ENCODE measurements around the gene LCN12.
"Not testable (repeated sequence)": the region's sequence is repeated elsewhere in the genome, so short reads cannot be mapped to it uniquely, and the experiment has no call there.

LCN12 gene

GRCh38 chr9:136991993-136992818, 40.1 kb downstream of the LCN12 start, which contains the start of gene PAXX:
Gene PAXX (plus strand): TSS chr9:136992422. CDS start chr9:136992444, 22 bp downstream.
- peak; percentile 92 for DNase-seq (ENCODE audit: low read depth)

- no peak for DNase-seq (ENCODE audit: low read depth)
These were observed 40.8 kb downstream of the LCN12 start for GRCh38 chr9:136992819-136993369.

GRCh38 chr9:136994180-136994887, 42.3 kb downstream of the LCN12 start:
- no peak for DNase-seq (ENCODE audit: low read depth)

GRCh38 chr9:136994888-136995230, 42.8 kb downstream of the LCN12 start:
- DNase-seq (ENCODE audit: low read depth) = no peak

- DNase-seq (ENCODE audit: low read depth) = no peak
These were observed 43.3 kb downstream of the LCN12 start for GRCh38 chr9:136995362-136995761.

- no peak for DNase-seq (ENCODE audit: low read depth)
These were observed 43.8 kb downstream of the LCN12 start for GRCh38 chr9:136995772-136996311.

- peak; percentile 49 for DNase-seq (ENCODE audit: low read depth)
These were observed 44.6 kb downstream of the LCN12 start, which contains the start of gene CLIC3 for GRCh38 chr9:136996361-136997292. Gene CLIC3 (minus strand): TSS chr9:136996568. CDS start chr9:136996543, 25 bp downstream.

GRCh38 chr9:136997371-136997770, 45.3 kb downstream of the LCN12 start:
- no peak for DNase-seq (ENCODE audit: low read depth)

- DNase-seq (ENCODE audit: low read depth) = no peak
These were observed 45.8 kb downstream of the LCN12 start for GRCh38 chr9:136997830-136998234.

- DNase-seq (ENCODE audit: low read depth) = no peak
These were observed 48.3 kb downstream of the LCN12 start for GRCh38 chr9:137000177-137000930.

GRCh38 chr9:137001857-137002645, 50.0 kb downstream of the LCN12 start:
- DNase-seq (ENCODE audit: low read depth) = no peak

GRCh38 chr9:137002646-137003041, 50.6 kb downstream of the LCN12 start:
- no peak for DNase-seq (ENCODE audit: low read depth)

- not testable (repeated sequence) for DNase-seq (ENCODE audit: low read depth)
These were observed 52.2 kb downstream of the LCN12 start for GRCh38 chr9:137004285-137004684.

Measured in stimulated activated CD8-positive, alpha-beta memory T cell treated with anti-CD3 and anti-CD28 coated beads, Interleukin-4, amount 100 ng/mL, for 24 hours (primary cell).